Osteocyte (in vitro differentiated cells): Measurements from ENCODE around the gene CAST. TPM values are rescaled to one million over a fixed set of nuclear protein-coding genes. Genes with fewer than 3 reads are reported as not detected.

Experiments used
- DNase-seq: peaks from one replicate; pipeline ENCODE4 v3.0.0; 2021; ENCODE audit warnings: mixed read lengths; ENCODE audit not compliant: unreplicated experiment; ENCODE audit errors: extremely low spot score
- H3K27ac Mint-ChIP-seq: one replicate; pipeline ENCODE4 v1.8.0; 2021; ENCODE audit warnings: mild to moderate bottlenecking, mixed read lengths; ENCODE audit not compliant: unreplicated experiment
- H3K27me3 Mint-ChIP-seq: one replicate; pipeline ENCODE4 v1.8.0; 2021; ENCODE audit warnings: mixed read lengths; ENCODE audit not compliant: unreplicated experiment
- H3K36me3 Mint-ChIP-seq: one replicate; pipeline ENCODE4 v1.8.0; 2021; ENCODE audit warnings: mixed read lengths; ENCODE audit not compliant: unreplicated experiment
- H3K4me1 Mint-ChIP-seq: one replicate; pipeline ENCODE4 v1.8.0; 2021; ENCODE audit warnings: mixed read lengths; ENCODE audit not compliant: unreplicated experiment
- H3K4me3 Mint-ChIP-seq: one replicate; pipeline ENCODE4 v1.8.0; 2021; ENCODE audit warnings: mild to moderate bottlenecking, moderate library complexity, mixed read lengths; ENCODE audit not compliant: unreplicated experiment
- H3K9me3 Mint-ChIP-seq: one replicate; pipeline ENCODE4 v1.8.0; 2021; ENCODE audit warnings: mixed read lengths; ENCODE audit not compliant: unreplicated experiment
- total RNA-seq: library from RNA; stranded (reverse); gene quantifications from 2 replicates; pipeline ENCODE4 v1.2.1, GENCODE V29; 2021
- TF ChIP-seq, protein P1 (sequence below): fragments of 200-600 bp; sonication (generic); IDR thresholded peaks from 2 replicates; pipeline ENCODE4 v1.5.0; 2021; ENCODE audit warnings: antibody characterized with exemption, mild to moderate bottlenecking, moderate library complexity

Gene CAST
- total RNA-seq, 1 donor from 2014 or later, result 144 TPM

DNA sequence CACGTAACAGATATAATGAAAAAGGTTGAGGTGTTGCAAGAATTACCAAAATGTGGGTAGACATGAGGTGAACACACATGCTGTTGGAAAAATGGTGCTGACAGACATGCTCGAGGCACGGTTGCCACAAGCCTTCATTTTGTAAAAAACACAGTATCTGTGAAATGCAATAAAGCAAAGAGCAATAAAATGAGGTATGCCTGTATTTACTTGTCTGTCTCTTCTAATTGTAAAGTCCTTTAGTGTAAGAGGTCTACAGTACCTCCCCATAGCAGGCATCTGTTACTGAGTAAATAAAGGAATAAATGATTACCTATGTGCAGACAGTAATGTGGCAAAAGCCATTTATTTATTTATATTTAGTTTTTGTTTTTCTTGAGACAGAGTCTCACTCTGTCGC, 3.0 kb upstream of the CAST start:
- no peaks in the 10 kb centered on the region for H3K9me3 Mint-ChIP-seq
- peaks cover 62% of the 10 kb centered on the region for H3K4me1 Mint-ChIP-seq
- no peak for DNase-seq
- no peak overlapping the region for H3K4me3 Mint-ChIP-seq
- TF ChIP-seq, protein P1, sequence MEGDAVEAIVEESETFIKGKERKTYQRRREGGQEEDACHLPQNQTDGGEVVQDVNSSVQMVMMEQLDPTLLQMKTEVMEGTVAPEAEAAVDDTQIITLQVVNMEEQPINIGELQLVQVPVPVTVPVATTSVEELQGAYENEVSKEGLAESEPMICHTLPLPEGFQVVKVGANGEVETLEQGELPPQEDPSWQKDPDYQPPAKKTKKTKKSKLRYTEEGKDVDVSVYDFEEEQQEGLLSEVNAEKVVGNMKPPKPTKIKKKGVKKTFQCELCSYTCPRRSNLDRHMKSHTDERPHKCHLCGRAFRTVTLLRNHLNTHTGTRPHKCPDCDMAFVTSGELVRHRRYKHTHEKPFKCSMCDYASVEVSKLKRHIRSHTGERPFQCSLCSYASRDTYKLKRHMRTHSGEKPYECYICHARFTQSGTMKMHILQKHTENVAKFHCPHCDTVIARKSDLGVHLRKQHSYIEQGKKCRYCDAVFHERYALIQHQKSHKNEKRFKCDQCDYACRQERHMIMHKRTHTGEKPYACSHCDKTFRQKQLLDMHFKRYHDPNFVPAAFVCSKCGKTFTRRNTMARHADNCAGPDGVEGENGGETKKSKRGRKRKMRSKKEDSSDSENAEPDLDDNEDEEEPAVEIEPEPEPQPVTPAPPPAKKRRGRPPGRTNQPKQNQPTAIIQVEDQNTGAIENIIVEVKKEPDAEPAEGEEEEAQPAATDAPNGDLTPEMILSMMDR, result no peak
- no peak overlapping the region for H3K27ac Mint-ChIP-seq
- no peaks in the 10 kb centered on the region for H3K27me3 Mint-ChIP-seq
- no peaks in the 10 kb centered on the region for H3K36me3 Mint-ChIP-seq

- Mint-ChIP-seq H3K27ac (peak overlapping the region; percentile 98), H3K27me3 (no peaks in the 10 kb centered on the region), H3K4me3 (peak overlapping the region; percentile 82), H3K4me1 (peaks cover 43% of the 10 kb centered on the region), H3K36me3 (no peaks in the 10 kb centered on the region), H3K9me3 (no peaks in the 10 kb centered on the region)
- TF ChIP-seq, protein P1, result no peak
- no peak for DNase-seq
Observed at GRCh38 chr5:96660971-96661854, 963 bp upstream of the CAST start.

GRCh38 chr5:96662725-96663518, 746 bp downstream of the CAST start:
- DNase-seq, result peak; percentile 95
- Mint-ChIP-seq H3K4me3 (peak overlapping the region; percentile 94), H3K9me3 (no peaks in the 10 kb centered on the region), H3K36me3 (no peaks in the 10 kb centered on the region), H3K27me3 (no peaks in the 10 kb centered on the region), H3K4me1 (peaks cover 29% of the 10 kb centered on the region), H3K27ac (peak overlapping the region; percentile 96)
- TF ChIP-seq, protein P1, result no peak

DNA sequence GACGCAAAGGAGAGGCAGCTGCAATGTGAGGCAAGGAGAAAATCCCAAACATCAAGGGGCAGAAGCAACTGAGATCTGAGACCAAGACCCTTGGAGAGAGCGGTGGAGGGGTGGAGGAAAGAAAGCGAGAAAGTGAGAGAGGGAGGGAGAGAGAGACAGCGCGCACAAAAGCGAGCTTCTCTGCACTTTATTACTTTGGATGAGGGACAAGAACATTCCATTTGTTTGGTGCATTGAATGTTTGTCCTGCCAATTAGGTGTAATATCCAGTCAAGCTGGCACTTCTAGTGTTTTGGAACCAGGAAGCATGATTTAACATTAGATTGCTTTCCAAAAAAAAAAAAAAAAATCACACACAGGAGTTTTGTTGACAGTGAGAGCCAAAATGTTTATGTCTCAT, 1.4 kb downstream of the CAST start:
- peak overlapping the region; percentile 94 for H3K4me3 Mint-ChIP-seq
- H3K27ac Mint-ChIP-seq, result peak overlapping the region; percentile 96
- no peak for DNase-seq
- H3K9me3 Mint-ChIP-seq, result no peaks in the 10 kb centered on the region
- TF ChIP-seq, protein P1, result no peak
- peaks cover 29% of the 10 kb centered on the region for H3K4me1 Mint-ChIP-seq
- H3K27me3 Mint-ChIP-seq, result no peaks in the 10 kb centered on the region
- no peaks in the 10 kb centered on the region for H3K36me3 Mint-ChIP-seq

- H3K9me3 Mint-ChIP-seq, result no peaks in the 10 kb centered on the region
- TF ChIP-seq, protein P1, result no peak
- H3K27me3 Mint-ChIP-seq, result no peaks in the 10 kb centered on the region
- peaks cover 30% of the 10 kb centered on the region for H3K4me1 Mint-ChIP-seq
- H3K27ac Mint-ChIP-seq, result no peak overlapping the region
- H3K36me3 Mint-ChIP-seq, result no peaks in the 10 kb centered on the region
- H3K4me3 Mint-ChIP-seq, result no peak overlapping the region
- DNase-seq, result no peak
Observed at GRCh38 chr5:96664669-96665068, 2.5 kb downstream of the CAST start.
